Fibroblast of lung (primary cell): ENCODE data around the gene CLCN4.

Experiments used
- EZH2 ChIP-seq: IDR thresholded peaks from 2 replicates; pipeline ENCODE4 v1.5.1; 2012; ENCODE audit warnings: low read length, control low read depth, mild to moderate bottlenecking; ENCODE audit errors: missing control alignments
- TF ChIP-seq, protein P1 (sequence below), 2 donors: IDR thresholded peaks in 1 of 2; conservative IDR thresholded peaks in 1 of 2; 1 replicate in 1 of 2; 2 replicates in 1 of 2; pipeline ENCODE4 v1.5.1; 2011 to 2012; ENCODE audit warnings: low read length in 2 of 2, control low read depth in 1 of 2, inconsistent platforms in 1 of 2, low read depth in 1 of 2, mild to moderate bottlenecking in 1 of 2

DNA sequence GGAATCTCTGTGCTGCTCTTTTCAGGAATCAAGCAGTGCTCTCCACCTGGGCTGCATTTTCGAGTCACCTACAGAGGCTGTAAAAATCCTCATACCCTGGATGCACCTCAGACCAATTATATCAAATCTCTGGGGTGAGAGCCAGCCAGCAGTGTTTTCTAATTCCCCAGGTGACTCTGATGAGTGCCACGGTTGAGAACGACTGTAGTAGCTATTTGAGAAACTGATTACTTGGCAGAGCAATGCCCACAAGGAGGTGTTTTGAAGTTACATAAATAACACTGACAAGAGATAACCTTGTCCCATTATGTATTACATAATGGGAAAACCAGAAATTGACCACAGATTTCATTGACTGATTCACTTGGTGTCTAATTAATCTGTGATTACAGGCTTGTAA, 46.8 kb downstream of the CLCN4 start:
- TF ChIP-seq, protein P1, sequence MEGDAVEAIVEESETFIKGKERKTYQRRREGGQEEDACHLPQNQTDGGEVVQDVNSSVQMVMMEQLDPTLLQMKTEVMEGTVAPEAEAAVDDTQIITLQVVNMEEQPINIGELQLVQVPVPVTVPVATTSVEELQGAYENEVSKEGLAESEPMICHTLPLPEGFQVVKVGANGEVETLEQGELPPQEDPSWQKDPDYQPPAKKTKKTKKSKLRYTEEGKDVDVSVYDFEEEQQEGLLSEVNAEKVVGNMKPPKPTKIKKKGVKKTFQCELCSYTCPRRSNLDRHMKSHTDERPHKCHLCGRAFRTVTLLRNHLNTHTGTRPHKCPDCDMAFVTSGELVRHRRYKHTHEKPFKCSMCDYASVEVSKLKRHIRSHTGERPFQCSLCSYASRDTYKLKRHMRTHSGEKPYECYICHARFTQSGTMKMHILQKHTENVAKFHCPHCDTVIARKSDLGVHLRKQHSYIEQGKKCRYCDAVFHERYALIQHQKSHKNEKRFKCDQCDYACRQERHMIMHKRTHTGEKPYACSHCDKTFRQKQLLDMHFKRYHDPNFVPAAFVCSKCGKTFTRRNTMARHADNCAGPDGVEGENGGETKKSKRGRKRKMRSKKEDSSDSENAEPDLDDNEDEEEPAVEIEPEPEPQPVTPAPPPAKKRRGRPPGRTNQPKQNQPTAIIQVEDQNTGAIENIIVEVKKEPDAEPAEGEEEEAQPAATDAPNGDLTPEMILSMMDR (conservative IDR thresholded peaks at IDR 0.05 in 1 of 2, IDR thresholded peaks at IDR 0.05 in 1 of 2; ENCODE audit: low read depth in 1 of 2, low read length in 2 of 2) = no peak
- TF ChIP-seq EZH2 = no peak
